Stimulated activated CD4-positive, alpha-beta T cell treated with anti-CD3 and anti-CD28 coated beads, TNF-alpha, amount 100 ng/mL, for 4 hours (primary cell): Measurements from ENCODE around the gene ITSN2.
"Not testable (repeated sequence)": the region's sequence is repeated elsewhere in the genome, so short reads cannot be mapped to it uniquely, and the experiment has no call there.

Source experiments
- DNase-seq, 3 experiments: peaks; one replicate each; pipeline ENCODE4 v3.0.0-alpha.2; 2020; ENCODE audit warnings: low read depth in 3 of 3

ITSN2 gene

GRCh38 chr2:24363301-24363700 is 3.0 kb upstream of the ITSN2 start:
- DNase-seq = no peak

GRCh38 chr2:24362253-24362652 is 1.9 kb upstream of the ITSN2 start:
- DNase-seq = no peak

- DNase-seq = no peak
Observed at GRCh38 chr2:24360963-24361330, 611 bp upstream of the ITSN2 start.

- DNase-seq = peak in 1 of 3 experiments; percentile 10
Observed at GRCh38 chr2:24359129-24360049, 947 bp downstream of the ITSN2 start.

- not testable (repeated sequence) for DNase-seq
Observed at GRCh38 chr2:24357767-24358166, 2.6 kb downstream of the ITSN2 start.

GRCh38 chr2:24357115-24357514 is 3.2 kb downstream of the ITSN2 start:
- not testable (repeated sequence) for DNase-seq

GRCh38 chr2:24354957-24355356 is 5.4 kb downstream of the ITSN2 start:
- DNase-seq = no peak

- DNase-seq = no peak
Observed at GRCh38 chr2:24354395-24354794, 5.9 kb downstream of the ITSN2 start.

GRCh38 chr2:24353973-24354372 is 6.4 kb downstream of the ITSN2 start:
- no peak for DNase-seq

GRCh38 chr2:24353364-24353763 is 7.0 kb downstream of the ITSN2 start:
- no peak for DNase-seq

- DNase-seq = no peak
Observed at GRCh38 chr2:24352664-24353063, 7.7 kb downstream of the ITSN2 start.

- DNase-seq = no peak
Observed at GRCh38 chr2:24351981-24352380, 8.4 kb downstream of the ITSN2 start.

GRCh38 chr2:24351627-24351938 is 8.8 kb downstream of the ITSN2 start:
- DNase-seq = no peak

GRCh38 chr2:24350826-24351626 is 9.3 kb downstream of the ITSN2 start:
- no peak for DNase-seq

GRCh38 chr2:24349097-24349496 is 11.2 kb downstream of the ITSN2 start:
- no peak for DNase-seq

- DNase-seq = no peak
Observed at GRCh38 chr2:24345937-24346336, 14.4 kb downstream of the ITSN2 start.

GRCh38 chr2:24343225-24343882 is 17.0 kb downstream of the ITSN2 start:
- no peak for DNase-seq

- DNase-seq = no peak
Observed at GRCh38 chr2:24342110-24342910, 18.0 kb downstream of the ITSN2 start.

GRCh38 chr2:24339856-24340262 is 20.5 kb downstream of the ITSN2 start:
- DNase-seq = no peak

GRCh38 chr2:24339098-24339497 is 21.2 kb downstream of the ITSN2 start:
- not testable (repeated sequence) for DNase-seq

- DNase-seq = no peak
Observed at GRCh38 chr2:24337890-24338289, 22.4 kb downstream of the ITSN2 start.

- DNase-seq = no peak
Observed at GRCh38 chr2:24336811-24337210, 23.5 kb downstream of the ITSN2 start.
